ENCODE results near the gene ACOT6.
A peak's percentile ranks its signal among the peaks of the same experiment; 100 is the strongest.

Gene ACOT6

GRCh38 chr14:73599499-73599898 lies 12.8 kb upstream of the ACOT6 start:
- TF ChIP-seq CTCF (IDR thresholded peaks at IDR 0.05) (no peak), ZFX (IDR thresholded peaks at IDR 0.05; ENCODE audit: borderline replicate concordance) (no peak)
- no peak overlapping the region for H3K27ac ChIP-seq

GRCh38 chr14:73602994-73603393 lies 9.3 kb upstream of the ACOT6 start:
- H3K27ac ChIP-seq, result no peak overlapping the region
- TF ChIP-seq CTCF (IDR thresholded peaks at IDR 0.05) (no peak), ZFX (IDR thresholded peaks at IDR 0.05; ENCODE audit: borderline replicate concordance) (no peak)

- H3K27ac ChIP-seq, result no peak overlapping the region
- TF ChIP-seq ZFX (IDR thresholded peaks at IDR 0.05; ENCODE audit: borderline replicate concordance), result no peak
- TF ChIP-seq CTCF (IDR thresholded peaks at IDR 0.05), result no peak
These were observed 6.0 kb upstream of the ACOT6 start for GRCh38 chr14:73606271-73606670.

- no peak overlapping the region for H3K27ac ChIP-seq
- no peak for TF ChIP-seq CTCF (IDR thresholded peaks at IDR 0.05)
- TF ChIP-seq ZFX (IDR thresholded peaks at IDR 0.05; ENCODE audit: borderline replicate concordance), result no peak
These were observed 5.1 kb upstream of the ACOT6 start for GRCh38 chr14:73607241-73607640.

GRCh38 chr14:73610687-73611086 lies 1.6 kb upstream of the ACOT6 start:
- TF ChIP-seq ZFX (IDR thresholded peaks at IDR 0.05; ENCODE audit: borderline replicate concordance), result no peak
- no peak for TF ChIP-seq CTCF (IDR thresholded peaks at IDR 0.05)

GRCh38 chr14:73613046-73613383 lies 698 bp downstream of the ACOT6 start:
- TF ChIP-seq CTCF (IDR thresholded peaks at IDR 0.05) (no peak), ZFX (IDR thresholded peaks at IDR 0.05; ENCODE audit: borderline replicate concordance) (no peak)
- peak overlapping the region; percentile 62 for H3K27ac ChIP-seq

More at GRCh38 chr14:73610687-73611086, 1.6 kb upstream of the ACOT6 start:
- no peak overlapping the region for H3K27ac ChIP-seq

- no peak overlapping the region for H3K27ac ChIP-seq
- TF ChIP-seq CTCF (IDR thresholded peaks at IDR 0.05) (no peak), ZFX (IDR thresholded peaks at IDR 0.05; ENCODE audit: borderline replicate concordance) (no peak)
These were observed 1.2 kb downstream of the ACOT6 start for GRCh38 chr14:73613419-73613963.

Data from 22Rv1 (cell line).